ENCODE results near the gene INTS11.
"Not testable (repeated sequence)": the region's sequence is repeated elsewhere in the genome, so short reads cannot be mapped to it uniquely, and the experiment has no call there.

The INTS11 gene

DNA sequence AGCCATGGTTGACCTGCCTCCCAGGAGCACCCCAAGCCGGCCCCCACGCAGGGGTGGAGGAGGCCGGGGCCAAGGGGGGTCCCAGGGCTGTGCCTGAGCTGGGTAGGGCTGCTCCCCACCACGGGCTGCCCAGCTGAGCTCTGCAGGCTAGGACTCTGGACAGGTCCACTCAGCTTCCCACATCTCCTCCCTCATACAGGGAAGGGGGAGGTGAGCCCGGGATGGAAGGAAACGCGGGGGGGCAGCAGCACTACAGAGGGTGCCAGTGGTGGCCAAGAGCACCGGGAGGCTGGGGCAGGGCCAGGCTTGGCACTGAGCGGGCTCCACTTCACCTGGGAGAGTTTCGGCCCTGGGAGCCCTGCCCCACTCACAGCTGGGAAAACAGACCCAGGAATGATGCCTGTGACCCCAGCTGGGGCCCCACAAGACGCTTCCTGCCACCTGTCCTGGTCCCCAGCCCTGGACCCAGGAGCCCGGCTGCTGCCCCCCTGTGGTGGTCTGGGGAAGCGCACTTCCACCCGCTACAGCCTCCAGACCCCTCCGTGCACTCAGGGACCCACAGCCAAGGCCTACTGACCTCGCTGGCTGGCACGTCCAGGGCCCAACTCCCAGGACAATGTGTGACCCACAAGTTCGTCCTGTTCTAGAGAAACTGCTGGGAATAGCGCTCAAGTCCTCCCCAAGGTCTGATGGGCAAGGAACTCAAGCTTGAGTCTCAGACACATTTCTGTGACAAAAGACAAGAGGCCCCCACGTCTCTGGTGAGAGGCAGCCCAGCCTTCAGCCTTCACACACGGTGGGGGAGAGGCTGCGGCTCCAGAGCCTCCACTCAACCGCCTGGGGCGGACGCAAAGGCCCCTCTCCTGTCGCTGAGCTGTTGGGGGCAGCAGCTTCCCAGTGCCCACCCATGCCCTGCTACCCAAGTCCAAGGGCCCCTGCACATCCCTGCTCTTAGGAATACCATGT lies 47.6 kb upstream of the INTS11 start:
- Histone ChIP-seq H3K79me1 (ENCODE audit: low read depth, low read length) (peaks cover 26% of the 10 kb centered on the region), H3K27me3 (ENCODE audit: control insufficient read depth in 3 of 3, insufficient read depth in 3 of 3, low read depth in 1 of 3, low read length in 3 of 3) (peaks cover 0 to 2% (median 0%) of the 10 kb centered on the region in 3 experiments), H3K9me3 (replicated peaks in 1 of 2; ENCODE audit: control insufficient read depth in 2 of 2, insufficient read depth in 1 of 2, low read depth in 1 of 2, low read length in 2 of 2) (peaks cover 0 to 3% of the 10 kb centered on the region in 2 donors), H3K14ac (ENCODE audit: low read length) (no peak overlapping the region), H3K27ac (replicated peaks; ENCODE audit: low read length) (no peak overlapping the region), H2BK12ac (ENCODE audit: low read length) (peak overlapping the region; percentile 90), H3K4ac (ENCODE audit: low read length) (peak overlapping the region; percentile 89), H3K23ac (ENCODE audit: low read depth, low read length, poor library complexity) (peak overlapping the region; percentile 89), H3K4me3 (ENCODE audit: low read length in 2 of 2) (no peak overlapping the region), H2AFZ (ENCODE audit: low read length) (no peak overlapping the region), H3K4me2 (ENCODE audit: insufficient read depth, low read length, poor library complexity, severe bottlenecking) (no peak overlapping the region), H2AK5ac (ENCODE audit: low read depth, low read length) (peak overlapping the region; percentile 40), H4K91ac (ENCODE audit: low read depth, low read length, poor library complexity) (no peak overlapping the region), H2BK15ac (ENCODE audit: low read length) (no peak overlapping the region), H3K18ac (ENCODE audit: low read length) (peak overlapping the region; percentile 64), H3K36me3 (replicated peaks in 1 of 2; ENCODE audit: control insufficient read depth in 2 of 2, insufficient read depth in 2 of 2, low read length in 2 of 2) (peaks cover 14 to 15% of the 10 kb centered on the region in 2 donors), H4K8ac (ENCODE audit: low read depth, low read length) (no peak overlapping the region), H2BK5ac (ENCODE audit: low read length) (no peak overlapping the region), H3K4me1 (ENCODE audit: control insufficient read depth in 2 of 2, insufficient read depth in 1 of 2, low read depth in 1 of 2, low read length in 2 of 2) (peaks cover 13 to 17% of the 10 kb centered on the region in 2 donors), H3K9ac (ENCODE audit: low read depth, low read length, poor library complexity) (no peak overlapping the region), H2BK120ac (ENCODE audit: low read depth, low read length) (no peak overlapping the region)
- DNase-seq (ENCODE audit: low spot score): no peak
- no CpG with 5 or more reads among the region's 26 CpGs for WGBS, 2 donors (ENCODE audit: extremely low coverage in 2 of 2, insufficient read length in 2 of 2, insufficient replicate concordance in 1 of 2)

DNA sequence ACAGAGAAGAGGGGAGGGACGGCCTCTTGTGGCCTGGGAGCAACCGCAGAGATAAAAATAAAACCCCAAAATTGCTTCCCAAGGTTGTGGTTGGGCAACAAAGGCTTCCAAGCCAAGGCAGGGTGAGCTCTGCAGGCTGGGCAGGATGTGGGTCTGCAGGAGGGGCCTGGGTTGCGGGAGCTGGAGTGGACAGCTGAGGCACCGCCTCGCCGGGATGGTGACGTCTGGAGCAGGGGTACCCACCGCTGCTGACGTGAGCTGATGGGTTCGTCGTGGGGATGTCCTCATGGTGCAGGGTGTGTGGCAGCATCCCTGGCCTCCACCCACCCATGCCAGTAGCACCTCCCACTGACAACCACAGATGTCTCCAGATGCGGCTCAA lies 46.9 kb upstream of the INTS11 start:
- H3K14ac ChIP-seq (ENCODE audit: low read length): no peak overlapping the region
- H3K4ac ChIP-seq (ENCODE audit: low read length): peak overlapping the region; percentile 89
- peak overlapping the region; percentile 89 for H3K23ac ChIP-seq (ENCODE audit: low read depth, low read length, poor library complexity)
- H4K8ac ChIP-seq (ENCODE audit: low read depth, low read length): peak overlapping the region; percentile 82
- no peak overlapping the region for H2BK15ac ChIP-seq (ENCODE audit: low read length)
- H3K36me3 ChIP-seq (replicated peaks in 1 of 2; ENCODE audit: control insufficient read depth in 2 of 2, insufficient read depth in 2 of 2, low read length in 2 of 2): peaks cover 14 to 15% of the 10 kb centered on the region in 2 donors
- no peak overlapping the region for H2BK120ac ChIP-seq (ENCODE audit: low read depth, low read length)
- peaks cover 0 to 9% of the 10 kb centered on the region in 2 donors for H3K9me3 ChIP-seq (replicated peaks in 1 of 2; ENCODE audit: control insufficient read depth in 2 of 2, insufficient read depth in 1 of 2, low read depth in 1 of 2, low read length in 2 of 2)
- no peak for DNase-seq (ENCODE audit: low spot score)
- H3K27me3 ChIP-seq (ENCODE audit: control insufficient read depth in 3 of 3, insufficient read depth in 3 of 3, low read depth in 1 of 3, low read length in 3 of 3): peaks cover 0 to 2% (median 0%) of the 10 kb centered on the region in 3 experiments
- no peak overlapping the region for H3K4me2 ChIP-seq (ENCODE audit: insufficient read depth, low read length, poor library complexity, severe bottlenecking)
- H3K9ac ChIP-seq (ENCODE audit: low read depth, low read length, poor library complexity): no peak overlapping the region
- peaks cover 26% of the 10 kb centered on the region for H3K79me1 ChIP-seq (ENCODE audit: low read depth, low read length)
- WGBS, 2 donors (ENCODE audit: extremely low coverage in 2 of 2, insufficient read length in 2 of 2, insufficient replicate concordance in 1 of 2): no CpG with 5 or more reads among the region's 12 CpGs
- H2BK12ac ChIP-seq (ENCODE audit: low read length): peak overlapping the region; percentile 90
- no peak overlapping the region for H4K91ac ChIP-seq (ENCODE audit: low read depth, low read length, poor library complexity)
- H2AK5ac ChIP-seq (ENCODE audit: low read depth, low read length): peak overlapping the region; percentile 40
- H2AFZ ChIP-seq (ENCODE audit: low read length): no peak overlapping the region
- no peak overlapping the region for H3K18ac ChIP-seq (ENCODE audit: low read length)
- peaks cover 13 to 17% of the 10 kb centered on the region in 2 donors for H3K4me1 ChIP-seq (ENCODE audit: control insufficient read depth in 2 of 2, insufficient read depth in 1 of 2, low read depth in 1 of 2, low read length in 2 of 2)
- no peak overlapping the region for H3K27ac ChIP-seq (replicated peaks; ENCODE audit: low read length)
- no peak overlapping the region for H2BK5ac ChIP-seq (ENCODE audit: low read length)
- H3K4me3 ChIP-seq (ENCODE audit: low read length in 2 of 2): no peak overlapping the region

DNA sequence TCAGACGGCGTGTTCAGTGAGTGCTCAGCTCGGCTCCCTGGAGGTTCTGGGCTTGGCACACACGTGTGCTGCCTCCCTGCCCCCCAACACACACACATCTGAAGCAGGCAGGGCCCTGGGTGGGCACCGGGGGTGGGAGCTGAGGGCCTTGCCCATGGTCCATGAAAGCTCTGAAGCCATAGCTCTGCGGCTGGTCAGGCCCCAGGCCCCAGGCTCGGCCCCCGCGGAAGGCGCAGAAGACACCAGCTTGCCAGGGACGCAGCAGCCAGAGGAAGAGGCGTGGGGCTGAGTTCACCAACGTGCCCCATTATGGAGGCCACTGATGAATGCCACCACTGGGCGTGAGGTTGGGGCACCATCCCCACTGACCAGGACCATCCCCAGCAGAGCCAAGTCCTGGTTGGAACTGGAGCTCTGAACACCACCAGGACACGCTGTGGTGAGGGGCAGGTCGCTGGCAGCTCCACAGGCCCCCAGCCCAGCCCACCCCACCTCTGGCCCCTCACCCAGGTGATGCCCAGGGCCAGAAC lies 46.4 kb upstream of the INTS11 start:
- no peak overlapping the region for H3K14ac ChIP-seq (ENCODE audit: low read length)
- peaks cover 11 to 14% of the 10 kb centered on the region in 2 donors for H3K4me1 ChIP-seq (ENCODE audit: control insufficient read depth in 2 of 2, insufficient read depth in 1 of 2, low read depth in 1 of 2, low read length in 2 of 2)
- no peak overlapping the region for H3K23ac ChIP-seq (ENCODE audit: low read depth, low read length, poor library complexity)
- H3K18ac ChIP-seq (ENCODE audit: low read length): no peak overlapping the region
- H3K27me3 ChIP-seq (ENCODE audit: control insufficient read depth in 3 of 3, insufficient read depth in 3 of 3, low read depth in 1 of 3, low read length in 3 of 3): peaks cover 0 to 2% (median 0%) of the 10 kb centered on the region in 3 experiments
- H4K91ac ChIP-seq (ENCODE audit: low read depth, low read length, poor library complexity): no peak overlapping the region
- no peak overlapping the region for H2BK120ac ChIP-seq (ENCODE audit: low read depth, low read length)
- no peak for DNase-seq (ENCODE audit: low spot score)
- H4K8ac ChIP-seq (ENCODE audit: low read depth, low read length): no peak overlapping the region
- H3K4me2 ChIP-seq (ENCODE audit: insufficient read depth, low read length, poor library complexity, severe bottlenecking): no peak overlapping the region
- no peak overlapping the region for H3K9ac ChIP-seq (ENCODE audit: low read depth, low read length, poor library complexity)
- peaks cover 26% of the 10 kb centered on the region for H3K79me1 ChIP-seq (ENCODE audit: low read depth, low read length)
- H2BK5ac ChIP-seq (ENCODE audit: low read length): no peak overlapping the region
- H3K27ac ChIP-seq (replicated peaks; ENCODE audit: low read length): no peak overlapping the region
- H3K4ac ChIP-seq (ENCODE audit: low read length): no peak overlapping the region
- no peak overlapping the region for H2AFZ ChIP-seq (ENCODE audit: low read length)
- peak overlapping the region; percentile 43 for H2BK15ac ChIP-seq (ENCODE audit: low read length)
- peak overlapping the region in 1 of 2 donors; percentile 16 for H3K4me3 ChIP-seq (ENCODE audit: low read length in 2 of 2)
- H3K36me3 ChIP-seq (replicated peaks in 1 of 2; ENCODE audit: control insufficient read depth in 2 of 2, insufficient read depth in 2 of 2, low read length in 2 of 2): peaks cover 14 to 15% of the 10 kb centered on the region in 2 donors
- no CpG with 5 or more reads among the region's 16 CpGs for WGBS, 2 donors (ENCODE audit: extremely low coverage in 2 of 2, insufficient read length in 2 of 2, insufficient replicate concordance in 1 of 2)
- peaks cover 4 to 13% of the 10 kb centered on the region in 2 donors for H3K9me3 ChIP-seq (replicated peaks in 1 of 2; ENCODE audit: control insufficient read depth in 2 of 2, insufficient read depth in 1 of 2, low read depth in 1 of 2, low read length in 2 of 2)
- H2AK5ac ChIP-seq (ENCODE audit: low read depth, low read length): peak overlapping the region; percentile 52
- peak overlapping the region; percentile 22 for H2BK12ac ChIP-seq (ENCODE audit: low read length)

DNA sequence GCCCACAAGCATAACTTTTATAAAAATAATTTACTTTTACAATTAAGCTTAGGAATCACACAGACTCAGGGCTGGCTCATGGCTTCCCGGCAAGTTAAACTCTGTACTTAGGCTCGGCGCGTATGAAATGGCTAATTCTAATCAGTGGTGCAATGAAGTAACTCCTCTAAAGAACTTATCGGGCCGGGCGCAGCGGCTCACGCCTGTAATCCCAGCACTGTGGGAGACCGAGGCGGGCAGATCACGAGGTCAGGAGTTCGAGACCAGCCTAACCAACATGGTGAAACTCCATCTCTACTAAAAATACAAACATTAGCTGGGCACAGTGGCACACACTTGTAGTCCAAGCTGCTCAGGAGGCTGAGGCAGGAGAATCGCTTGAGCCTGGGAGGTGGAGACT lies 45.6 kb upstream of the INTS11 start:
- H3K23ac ChIP-seq (ENCODE audit: low read depth, low read length, poor library complexity): not testable (repeated sequence)
- H3K79me1 ChIP-seq (ENCODE audit: low read depth, low read length): peaks cover 26% of the 10 kb centered on the region

More for the DNA sequence above, 45.6 kb upstream of the INTS11 start:
- not testable (repeated sequence) for H2BK5ac ChIP-seq (ENCODE audit: low read length); H3K9ac ChIP-seq (ENCODE audit: low read depth, low read length, poor library complexity); H2BK15ac ChIP-seq (ENCODE audit: low read length); H3K4ac ChIP-seq (ENCODE audit: low read length); H2BK120ac ChIP-seq (ENCODE audit: low read depth, low read length); H3K18ac ChIP-seq (ENCODE audit: low read length); H4K8ac ChIP-seq (ENCODE audit: low read depth, low read length); H3K27me3 ChIP-seq (ENCODE audit: control insufficient read depth in 3 of 3, insufficient read depth in 3 of 3, low read depth in 1 of 3, low read length in 3 of 3); H3K4me2 ChIP-seq (ENCODE audit: insufficient read depth, low read length, poor library complexity, severe bottlenecking); DNase-seq (ENCODE audit: low spot score); H4K91ac ChIP-seq (ENCODE audit: low read depth, low read length, poor library complexity); H2AFZ ChIP-seq (ENCODE audit: low read length); H3K14ac ChIP-seq (ENCODE audit: low read length); H2AK5ac ChIP-seq (ENCODE audit: low read depth, low read length); H2BK12ac ChIP-seq (ENCODE audit: low read length); H3K4me3 ChIP-seq (ENCODE audit: low read length in 2 of 2); H3K27ac ChIP-seq (replicated peaks; ENCODE audit: low read length)
- Histone ChIP-seq H3K36me3 (replicated peaks in 1 of 2; ENCODE audit: control insufficient read depth in 2 of 2, insufficient read depth in 2 of 2, low read length in 2 of 2) (peaks cover 14 to 15% of the 10 kb centered on the region in 2 donors), H3K4me1 (ENCODE audit: control insufficient read depth in 2 of 2, insufficient read depth in 1 of 2, low read depth in 1 of 2, low read length in 2 of 2) (peaks cover 11 to 13% of the 10 kb centered on the region in 2 donors), H3K9me3 (replicated peaks in 1 of 2; ENCODE audit: control insufficient read depth in 2 of 2, insufficient read depth in 1 of 2, low read depth in 1 of 2, low read length in 2 of 2) (peaks cover 5 to 14% of the 10 kb centered on the region in 2 donors)
- no CpG with 5 or more reads among the region's 14 CpGs for WGBS, 2 donors (ENCODE audit: extremely low coverage in 2 of 2, insufficient read length in 2 of 2, insufficient replicate concordance in 1 of 2)
